ENCODE measurements around the gene TOM1. TPM values are rescaled to one million over a fixed set of nuclear protein-coding genes. Genes with fewer than 3 reads are reported as not detected.

TOM1 gene
- total and polyA plus RNA-seq, 2 of the 13 experiments (the other 11 are each of a cell fraction or from before 2014, with no cell fraction given): 30.8 to 87.3 TPM

GRCh38 chr22:35352214-35353111 lies 52.8 kb downstream of the TOM1 start (continued):
- TF ChIP-seq, protein P1, sequence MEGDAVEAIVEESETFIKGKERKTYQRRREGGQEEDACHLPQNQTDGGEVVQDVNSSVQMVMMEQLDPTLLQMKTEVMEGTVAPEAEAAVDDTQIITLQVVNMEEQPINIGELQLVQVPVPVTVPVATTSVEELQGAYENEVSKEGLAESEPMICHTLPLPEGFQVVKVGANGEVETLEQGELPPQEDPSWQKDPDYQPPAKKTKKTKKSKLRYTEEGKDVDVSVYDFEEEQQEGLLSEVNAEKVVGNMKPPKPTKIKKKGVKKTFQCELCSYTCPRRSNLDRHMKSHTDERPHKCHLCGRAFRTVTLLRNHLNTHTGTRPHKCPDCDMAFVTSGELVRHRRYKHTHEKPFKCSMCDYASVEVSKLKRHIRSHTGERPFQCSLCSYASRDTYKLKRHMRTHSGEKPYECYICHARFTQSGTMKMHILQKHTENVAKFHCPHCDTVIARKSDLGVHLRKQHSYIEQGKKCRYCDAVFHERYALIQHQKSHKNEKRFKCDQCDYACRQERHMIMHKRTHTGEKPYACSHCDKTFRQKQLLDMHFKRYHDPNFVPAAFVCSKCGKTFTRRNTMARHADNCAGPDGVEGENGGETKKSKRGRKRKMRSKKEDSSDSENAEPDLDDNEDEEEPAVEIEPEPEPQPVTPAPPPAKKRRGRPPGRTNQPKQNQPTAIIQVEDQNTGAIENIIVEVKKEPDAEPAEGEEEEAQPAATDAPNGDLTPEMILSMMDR (CRISPR knock-in tag; IDR thresholded peaks at IDR 0.05): peak; percentile 83
- TF ChIP-seq ZNF619 (CRISPR knock-in tag; IDR thresholded peaks at IDR 0.05) (0 out of 2 replicates have a peak, but pooled peaks have one; percentile 6), ZNF687 (CRISPR knock-in tag; IDR thresholded peaks at IDR 0.05) (peak; percentile 84), RNF219 (CRISPR knock-in tag; IDR thresholded peaks at IDR 0.05) (no peak), EEA1 (CRISPR knock-in tag; IDR thresholded peaks at IDR 0.05; ENCODE audit: borderline replicate concordance) (no peak), ZNF274 (CRISPR knock-in tag; IDR thresholded peaks at IDR 0.05) (0 out of 2 replicates have a peak, but pooled peaks have one; percentile 43), NFATC3 (CRISPR knock-in tag; IDR thresholded peaks at IDR 0.05) (0 out of 2 replicates have a peak, but pooled peaks have one; percentile 26), SNAPC2 (CRISPR knock-in tag; IDR thresholded peaks at IDR 0.05) (no peak), UBTF (CRISPR knock-in tag; IDR thresholded peaks at IDR 0.05) (peak; percentile 55), TAF1 (CRISPR knock-in tag; IDR thresholded peaks at IDR 0.05) (peak; percentile 14; the same call in 1 of the 2 replicates), ZNF747 (CRISPR knock-in tag; IDR thresholded peaks at IDR 0.05; ENCODE audit: borderline replicate concordance) (peak; percentile 68), NFKBIZ (CRISPR knock-in tag; IDR thresholded peaks at IDR 0.05) (no peak), KLF16 (CRISPR knock-in tag; IDR thresholded peaks at IDR 0.05) (no peak), YEATS4 (CRISPR knock-in tag; IDR thresholded peaks at IDR 0.05; ENCODE audit: borderline replicate concordance) (peak; percentile 49; the same call in 1 of the 2 replicates), KAT8 (CRISPR knock-in tag; IDR thresholded peaks at IDR 0.05) (0 out of 2 replicates have a peak, but pooled peaks have one; percentile 39), SKI (IDR thresholded peaks at IDR 0.05; ENCODE audit: partially characterized antibody) (peak; percentile 15), ZNF839 (CRISPR knock-in tag; IDR thresholded peaks at IDR 0.05; ENCODE audit: borderline replicate concordance) (0 out of 2 replicates have a peak, but pooled peaks have one; percentile 33), ZNF780A (CRISPR knock-in tag; IDR thresholded peaks at IDR 0.05) (no peak)
